Neural cell (in vitro differentiated cells): Measurements from ENCODE around the gene JMJD8.

ENCODE experiments used
- EZH2 ChIP-seq: fragments of 200-600, 300-800 bp; shearing (Covaris generic), sonication (generic); IDR thresholded peaks from 2 replicates; pipeline ENCODE4 v1.6.1; 2014; ENCODE audit warnings: antibody characterized with exemption, low read length, borderline replicate concordance, mild to moderate bottlenecking; ENCODE audit not compliant: insufficient read depth, poor library complexity, severe bottlenecking
- POLR2AphosphoS5 ChIP-seq: IDR thresholded peaks from 2 replicates; pipeline ENCODE4 v1.6.1; 2012
- SMC3 ChIP-seq: fragments of 450-650 bp; conservative IDR thresholded peaks from 2 replicates; pipeline ENCODE4 v1.6.1; 2014; ENCODE audit warnings: antibody characterized with exemption, mild to moderate bottlenecking, moderate library complexity; ENCODE audit not compliant: poor library complexity
- TF ChIP-seq, protein P1 (sequence below): IDR thresholded peaks from 2 replicates; pipeline ENCODE4 v1.6.1; 2012; ENCODE audit warnings: borderline replicate concordance
- TF ChIP-seq, protein P2 (sequence below): fragments of 450-650 bp; IDR thresholded peaks from 2 replicates; pipeline ENCODE4 v1.5.1; 2014; ENCODE audit warnings: antibody characterized with exemption, mild to moderate bottlenecking, moderate library complexity; ENCODE audit not compliant: poor library complexity, severe bottlenecking

GRCh38 chr16:646679-647172 lies 37.4 kb downstream of the JMJD8 start:
- TF ChIP-seq SMC3: no peak
- TF ChIP-seq, protein P1, sequence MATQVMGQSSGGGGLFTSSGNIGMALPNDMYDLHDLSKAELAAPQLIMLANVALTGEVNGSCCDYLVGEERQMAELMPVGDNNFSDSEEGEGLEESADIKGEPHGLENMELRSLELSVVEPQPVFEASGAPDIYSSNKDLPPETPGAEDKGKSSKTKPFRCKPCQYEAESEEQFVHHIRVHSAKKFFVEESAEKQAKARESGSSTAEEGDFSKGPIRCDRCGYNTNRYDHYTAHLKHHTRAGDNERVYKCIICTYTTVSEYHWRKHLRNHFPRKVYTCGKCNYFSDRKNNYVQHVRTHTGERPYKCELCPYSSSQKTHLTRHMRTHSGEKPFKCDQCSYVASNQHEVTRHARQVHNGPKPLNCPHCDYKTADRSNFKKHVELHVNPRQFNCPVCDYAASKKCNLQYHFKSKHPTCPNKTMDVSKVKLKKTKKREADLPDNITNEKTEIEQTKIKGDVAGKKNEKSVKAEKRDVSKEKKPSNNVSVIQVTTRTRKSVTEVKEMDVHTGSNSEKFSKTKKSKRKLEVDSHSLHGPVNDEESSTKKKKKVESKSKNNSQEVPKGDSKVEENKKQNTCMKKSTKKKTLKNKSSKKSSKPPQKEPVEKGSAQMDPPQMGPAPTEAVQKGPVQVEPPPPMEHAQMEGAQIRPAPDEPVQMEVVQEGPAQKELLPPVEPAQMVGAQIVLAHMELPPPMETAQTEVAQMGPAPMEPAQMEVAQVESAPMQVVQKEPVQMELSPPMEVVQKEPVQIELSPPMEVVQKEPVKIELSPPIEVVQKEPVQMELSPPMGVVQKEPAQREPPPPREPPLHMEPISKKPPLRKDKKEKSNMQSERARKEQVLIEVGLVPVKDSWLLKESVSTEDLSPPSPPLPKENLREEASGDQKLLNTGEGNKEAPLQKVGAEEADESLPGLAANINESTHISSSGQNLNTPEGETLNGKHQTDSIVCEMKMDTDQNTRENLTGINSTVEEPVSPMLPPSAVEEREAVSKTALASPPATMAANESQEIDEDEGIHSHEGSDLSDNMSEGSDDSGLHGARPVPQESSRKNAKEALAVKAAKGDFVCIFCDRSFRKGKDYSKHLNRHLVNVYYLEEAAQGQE: no peak
- TF ChIP-seq, protein P2, sequence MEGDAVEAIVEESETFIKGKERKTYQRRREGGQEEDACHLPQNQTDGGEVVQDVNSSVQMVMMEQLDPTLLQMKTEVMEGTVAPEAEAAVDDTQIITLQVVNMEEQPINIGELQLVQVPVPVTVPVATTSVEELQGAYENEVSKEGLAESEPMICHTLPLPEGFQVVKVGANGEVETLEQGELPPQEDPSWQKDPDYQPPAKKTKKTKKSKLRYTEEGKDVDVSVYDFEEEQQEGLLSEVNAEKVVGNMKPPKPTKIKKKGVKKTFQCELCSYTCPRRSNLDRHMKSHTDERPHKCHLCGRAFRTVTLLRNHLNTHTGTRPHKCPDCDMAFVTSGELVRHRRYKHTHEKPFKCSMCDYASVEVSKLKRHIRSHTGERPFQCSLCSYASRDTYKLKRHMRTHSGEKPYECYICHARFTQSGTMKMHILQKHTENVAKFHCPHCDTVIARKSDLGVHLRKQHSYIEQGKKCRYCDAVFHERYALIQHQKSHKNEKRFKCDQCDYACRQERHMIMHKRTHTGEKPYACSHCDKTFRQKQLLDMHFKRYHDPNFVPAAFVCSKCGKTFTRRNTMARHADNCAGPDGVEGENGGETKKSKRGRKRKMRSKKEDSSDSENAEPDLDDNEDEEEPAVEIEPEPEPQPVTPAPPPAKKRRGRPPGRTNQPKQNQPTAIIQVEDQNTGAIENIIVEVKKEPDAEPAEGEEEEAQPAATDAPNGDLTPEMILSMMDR: no peak
- no peak for TF ChIP-seq EZH2
- TF ChIP-seq POLR2AphosphoS5: no peak
